MM.1S (cell line): ENCODE data around the gene PFDN1.

Experiments used
- DNase-seq: peaks from one replicate; pipeline ENCODE4 v3.0.0-alpha.2; 2015
- H2AFZ ChIP-seq: fragments of 300-600 bp; sonication (generic); 2 replicates; pipeline ENCODE4 v1.6.0; 2016; ENCODE audit warnings: antibody characterized with exemption, low read length
- H3F3A ChIP-seq: fragments of 300-600 bp; sonication (generic); 2 replicates; pipeline ENCODE4 v1.6.1; 2016; ENCODE audit warnings: mild to moderate bottlenecking, antibody characterized with exemption, low read length, moderate library complexity, mixed read lengths; ENCODE audit not compliant: insufficient read depth
- H3K27ac ChIP-seq: fragments of 300-600 bp; sonication (generic); 2 replicates; pipeline ENCODE4 v1.5.1; 2016; ENCODE audit warnings: mild to moderate bottlenecking, low read length
- H3K27me3 ChIP-seq: fragments of 300-600 bp; sonication (generic); replicated peaks from 2 replicates; pipeline ENCODE4 v1.6.0; 2016; ENCODE audit warnings: low read length; ENCODE audit not compliant: insufficient read depth
- H3K36me3 ChIP-seq: fragments of 300-600 bp; sonication (generic); replicated peaks from 2 replicates; pipeline ENCODE4 v1.6.1; 2016; ENCODE audit warnings: mild to moderate bottlenecking, low read length, mixed read lengths; ENCODE audit not compliant: insufficient read depth
- H3K4me1 ChIP-seq: fragments of 300-600 bp; sonication (generic); 2 replicates; pipeline ENCODE4 v1.6.1; 2016; ENCODE audit warnings: low read length, mixed read lengths
- H3K4me2 ChIP-seq: fragments of 300-600 bp; sonication (generic); 2 replicates; pipeline ENCODE4 v1.6.0; 2016; ENCODE audit warnings: low read depth, low read length
- H3K4me3 ChIP-seq: fragments of 300-600 bp; sonication (generic); 2 replicates; pipeline ENCODE4 v1.5.1; 2016; ENCODE audit warnings: low read length, mixed read lengths
- H3K79me2 ChIP-seq: fragments of 300-600 bp; sonication (generic); 2 replicates; pipeline ENCODE4 v1.6.1; 2016; ENCODE audit warnings: mixed run types, low read length, mixed read lengths
- H3K9ac ChIP-seq: fragments of 300-600 bp; sonication (generic); 2 replicates; pipeline ENCODE4 v1.6.1; 2016; ENCODE audit warnings: low read length, mixed read lengths
- H3K9me2 ChIP-seq: fragments of 300-600 bp; sonication (generic); replicated peaks from 2 replicates; pipeline ENCODE4 v1.6.1; 2016; ENCODE audit warnings: mild to moderate bottlenecking, low read length, mixed read lengths; ENCODE audit not compliant: insufficient read depth
- H3K9me3 ChIP-seq: fragments of 300-600 bp; sonication (generic); replicated peaks from 2 replicates; pipeline ENCODE4 v1.6.1; 2016; ENCODE audit warnings: mild to moderate bottlenecking, low read length, mixed read lengths; ENCODE audit not compliant: insufficient read depth
- H4K20me1 ChIP-seq: fragments of 300-600 bp; sonication (generic); 2 replicates; pipeline ENCODE4 v1.6.1; 2016; ENCODE audit warnings: mild to moderate bottlenecking, low read length, moderate library complexity, mixed read lengths; ENCODE audit not compliant: insufficient read depth
- CTCF ChIP-seq: fragments of 300-600 bp; sonication (generic); IDR thresholded peaks from 2 replicates; pipeline ENCODE4 v1.5.1; 2016; ENCODE audit warnings: antibody characterized with exemption, low read length, mixed read lengths
- EZH2 ChIP-seq: fragments of 300-600 bp; sonication (generic); optimal IDR thresholded peaks from 2 replicates; pipeline ENCODE3; 2017; ENCODE audit warnings: low read depth, mild to moderate bottlenecking, antibody characterized with exemption, low read length, mixed read lengths
- EZH2phosphoT487 ChIP-seq: fragments of 300-600 bp; sonication (generic); IDR thresholded peaks from 2 replicates; pipeline ENCODE4 v1.6.1; 2018; ENCODE audit warnings: antibody characterized with exemption, low read length

Gene PFDN1

GRCh38 chr5:140337880-140338279, 35.0 kb upstream of the PFDN1 start:
- TF ChIP-seq CTCF (no peak), EZH2phosphoT487 (no peak), EZH2 (no peak)
- H3K9me2 ChIP-seq = no peaks in the 10 kb centered on the region
- H3F3A ChIP-seq = peaks cover 14% of the 10 kb centered on the region
- H3K9me3 ChIP-seq = no peaks in the 10 kb centered on the region
- H3K4me2 ChIP-seq = no peak overlapping the region
- no peaks in the 10 kb centered on the region for H3K79me2 ChIP-seq
- no peak overlapping the region for H2AFZ ChIP-seq
- DNase-seq = no peak
- no peaks in the 10 kb centered on the region for H3K36me3 ChIP-seq
- no peak overlapping the region for H3K27ac ChIP-seq
- no peaks in the 10 kb centered on the region for H4K20me1 ChIP-seq
- H3K9ac ChIP-seq = no peak overlapping the region
- H3K4me3 ChIP-seq = no peak overlapping the region
- H3K27me3 ChIP-seq = no peaks in the 10 kb centered on the region
- H3K4me1 ChIP-seq = peaks cover 25% of the 10 kb centered on the region

GRCh38 chr5:140336388-140336787, 33.5 kb upstream of the PFDN1 start:
- no peak for DNase-seq
- no peak overlapping the region for H2AFZ ChIP-seq
- H3K9ac ChIP-seq = no peak overlapping the region
- H3K9me2 ChIP-seq = no peaks in the 10 kb centered on the region
- H4K20me1 ChIP-seq = no peaks in the 10 kb centered on the region
- H3K36me3 ChIP-seq = no peaks in the 10 kb centered on the region
- no peak for TF ChIP-seq EZH2
- TF ChIP-seq EZH2phosphoT487 = no peak
- TF ChIP-seq CTCF = no peak
- H3K4me3 ChIP-seq = no peak overlapping the region
- no peak overlapping the region for H3K27ac ChIP-seq
- H3K9me3 ChIP-seq = no peaks in the 10 kb centered on the region
- H3F3A ChIP-seq = peaks cover 6% of the 10 kb centered on the region
- H3K4me1 ChIP-seq = peaks cover 10% of the 10 kb centered on the region
- no peak overlapping the region for H3K4me2 ChIP-seq
- no peaks in the 10 kb centered on the region for H3K27me3 ChIP-seq
- no peaks in the 10 kb centered on the region for H3K79me2 ChIP-seq

- no peak for TF ChIP-seq EZH2
- no peak for TF ChIP-seq CTCF
- no peak overlapping the region for H3K27ac ChIP-seq
- no peak for DNase-seq
- no peaks in the 10 kb centered on the region for H4K20me1 ChIP-seq
- H3K9me2 ChIP-seq = no peaks in the 10 kb centered on the region
- no peak overlapping the region for H3K9ac ChIP-seq
- H2AFZ ChIP-seq = no peak overlapping the region
- H3K4me1 ChIP-seq = no peaks in the 10 kb centered on the region
- no peaks in the 10 kb centered on the region for H3K79me2 ChIP-seq
- no peak overlapping the region for H3K4me2 ChIP-seq
- H3K4me3 ChIP-seq = no peak overlapping the region
- no peaks in the 10 kb centered on the region for H3K27me3 ChIP-seq
- no peaks in the 10 kb centered on the region for H3K9me3 ChIP-seq
- no peaks in the 10 kb centered on the region for H3F3A ChIP-seq
- H3K36me3 ChIP-seq = no peaks in the 10 kb centered on the region
Measured at GRCh38 chr5:140331638-140332037, 28.7 kb upstream of the PFDN1 start.
